Measurements from ENCODE around the gene POLE4. TPM values are rescaled to one million over a fixed set of nuclear protein-coding genes. Genes with fewer than 3 reads are reported as not detected.

POLE4 gene
- total and polyA plus RNA-seq, 9 of the 15 experiments (the other 6 are each of a cell fraction or from before 2014, with no cell fraction given), result 25.7 to 73.7 (median 57.3) TPM

- intact Hi-C loops (cut with micrococcal nuclease), result no loop called here
- H3K4me3 ChIP-seq, result no peak overlapping the region
- no peak overlapping the region for H3K27ac ChIP-seq (ENCODE audit: extremely low read depth, low read depth, low read length)
- FAIRE-seq (no peak), DNase-seq (ENCODE audit: extremely low read depth in 1 of 4, low spot score in 3 of 4) (no peak), ATAC-seq (no peak)
- no peak overlapping the region for H3K9ac ChIP-seq (ENCODE audit: insufficient read depth in 1 of 2, low read depth in 2 of 2, low read length in 2 of 2)
- no peaks in the 10 kb centered on the region; the same call in 2 of the 3 replicates for H3K36me3 ChIP-seq (ENCODE audit: control insufficient read depth, insufficient read depth, low read length)
- in situ Hi-C loops (cut with MboI), result no loop called here
- WGBS (ENCODE audit: insufficient coverage, low coverage, missing lambda C conversion rate), result 38% methylated on average over 2 of the region's 2 CpGs
- TF ChIP-seq ZNF280B (CRISPR knock-in tag; IDR thresholded peaks at IDR 0.05) (no peak), KAT8 (IDR thresholded peaks at IDR 0.05; ENCODE audit: low read depth) (no peak), HMGXB4 (CRISPR knock-in tag; IDR thresholded peaks at IDR 0.05) (no peak)
- no peaks in the 10 kb centered on the region for H3K9me1 ChIP-seq (ENCODE audit: control insufficient read depth, insufficient read depth, low read length)
- POLR2A ChIA-PET, result interaction anchor here (0.7 kb wide), 1 partner anchor 847 kb away, joined by 3 read pairs; no protein-coding TSS in a partner anchor
- no peak overlapping the region for H3K4me2 ChIP-seq (ENCODE audit: insufficient read depth, low read length)
- H3K4me1 ChIP-seq (replicated peaks in 1 of 2; ENCODE audit: control insufficient read depth in 2 of 2, insufficient read depth in 2 of 2, low read length in 2 of 2), result peaks cover 0 to 6% of the 10 kb centered on the region in 2 experiments; a peak in 2 of 5 replicates
- no TSS peak for BruUV-seq (replicated peaks)
- no peaks in the 10 kb centered on the region for H3K79me2 ChIP-seq (ENCODE audit: control insufficient read depth, insufficient read depth, low read length)
- H3K9me3 ChIP-seq (replicated peaks; ENCODE audit: control insufficient read depth, insufficient read depth, low read depth, low read length), result no peaks in the 10 kb centered on the region
- 0 out of 2 replicates have a peak, but pooled peaks cover 3% of the 10 kb centered on the region for H4K20me1 ChIP-seq (replicated peaks; ENCODE audit: control insufficient read depth, insufficient read depth, low read length)
- H3K27me3 ChIP-seq (ENCODE audit: control insufficient read depth in 2 of 2, insufficient read depth in 2 of 2, low read length in 2 of 2), result no peaks in the 10 kb centered on the region
- CTCF ChIA-PET (ENCODE audit: low intra/inter-chr PET ratio), result no interaction called here
- no peak overlapping the region for H2AFZ ChIP-seq (ENCODE audit: low read depth, low read length)
Observed at GRCh38 chr2:74931940-74932339, 26.5 kb upstream of the POLE4 start.

Data from K562 (cell line).